IMR-90 (cell line): ENCODE data around the gene ADGRD2. TPM values are rescaled to one million over a fixed set of nuclear protein-coding genes. Genes with fewer than 3 reads are reported as not detected.

Source experiments
- ATAC-seq: fragments of 200-7000 bp; cut with Tn5 transposase; 2 replicates; pipeline ENCODE4 v1.9.1; 2020; ENCODE audit warnings: low read depth, mild to moderate bottlenecking, moderate library complexity
- BruUV-seq: library from RNA; stranded (reverse); fragments of 400-500 nt; replicated peaks from 2 replicates; lab custom pipeline; 2021; lab: Mats Ljungman, UMichigan
- CTCF ChIA-PET: fragments of 300-600 bp; formaldehyde crosslinking; extraction: SDS; loops from one replicate; lab custom pipeline; 2021; ENCODE audit warnings: antibody characterized with exemption; lab: Yijun Ruan, JAX
- POLR2A ChIA-PET: fragments of 300-600 bp; sonication (Branson Sonifier 250); formaldehyde crosslinking; loops from one replicate; lab custom pipeline; 2022; ENCODE audit warnings: antibody characterized with exemption; ENCODE audit not compliant: unreplicated experiment; lab: Charles Lee
- DNase-seq: peaks from one replicate; pipeline ENCODE4 v3.0.0; 2013
- H2AFZ ChIP-seq: replicated peaks from 2 replicates; pipeline ENCODE3; 2013; ENCODE audit warnings: low read length, mild to moderate bottlenecking; ENCODE audit not compliant: poor library complexity
- H2AK5ac ChIP-seq: 2 replicates; pipeline ENCODE4 v1.6.1; 2013; ENCODE audit warnings: low read depth, low read length, inconsistent platforms
- H2AK9ac ChIP-seq: replicated peaks from 2 replicates; pipeline ENCODE3; 2013; ENCODE audit warnings: mild to moderate bottlenecking, low read depth, low read length, moderate library complexity; ENCODE audit not compliant: poor library complexity
- H2BK120ac ChIP-seq: 2 replicates; pipeline ENCODE4 v1.6.1; 2013; ENCODE audit warnings: low read depth, low read length, inconsistent platforms
- H2BK15ac ChIP-seq: 3 replicates; pipeline ENCODE4 v1.6.1; 2013; ENCODE audit warnings: low read depth, low read length, inconsistent platforms
- H2BK20ac ChIP-seq: 2 replicates; pipeline ENCODE4 v1.6.1; 2013; ENCODE audit warnings: low read depth, mild to moderate bottlenecking, inconsistent platforms, low read length, moderate library complexity
- H2BK5ac ChIP-seq: 2 replicates; pipeline ENCODE4 v1.6.1; 2013; ENCODE audit warnings: mild to moderate bottlenecking, low read depth, low read length, inconsistent platforms; ENCODE audit not compliant: poor library complexity, severe bottlenecking
- H3K14ac ChIP-seq: replicated peaks from 2 replicates; pipeline ENCODE4 v1.6.1; 2013; ENCODE audit warnings: low read depth, low read length, inconsistent platforms
- H3K18ac ChIP-seq: 2 replicates; pipeline ENCODE4 v1.6.1; 2013; ENCODE audit warnings: low read depth, low read length, control low read depth
- H3K23ac ChIP-seq: 2 replicates; pipeline ENCODE4 v1.6.1; 2013; ENCODE audit warnings: low read depth, low read length, inconsistent platforms
- H3K27ac ChIP-seq: 2 replicates; pipeline ENCODE4 v1.5.1; 2013; ENCODE audit warnings: mild to moderate bottlenecking, control low read depth, low read length; ENCODE audit not compliant: insufficient read depth
- H3K27me3 ChIP-seq: 2 replicates; pipeline ENCODE4 v1.6.1; 2013; ENCODE audit warnings: low read length; ENCODE audit not compliant: control insufficient read depth, insufficient read depth
- H3K36me3 ChIP-seq: 2 replicates; pipeline ENCODE4 v1.6.1; 2013; ENCODE audit warnings: low read length, mixed read lengths; ENCODE audit not compliant: control insufficient read depth, insufficient read depth
- H3K4ac ChIP-seq: 2 replicates; pipeline ENCODE4 v1.6.1; 2013; ENCODE audit warnings: low read depth, low read length, inconsistent platforms
- H3K4me1 ChIP-seq: 2 replicates; pipeline ENCODE4 v1.6.1; 2013; ENCODE audit warnings: low read length, mixed read lengths; ENCODE audit not compliant: control insufficient read depth, insufficient read depth
- H3K4me2 ChIP-seq: 2 replicates; pipeline ENCODE4 v1.6.1; 2013; ENCODE audit warnings: low read depth, mild to moderate bottlenecking, control low read depth, low read length, moderate library complexity
- H3K4me3 ChIP-seq: 2 replicates; pipeline ENCODE4 v1.5.1; 2013; ENCODE audit warnings: low read depth, mild to moderate bottlenecking, control low read depth, low read length, moderate library complexity; ENCODE audit not compliant: insufficient read depth
- H3K56ac ChIP-seq: 2 replicates; pipeline ENCODE4 v1.6.1; 2013; ENCODE audit warnings: low read length, inconsistent platforms; ENCODE audit not compliant: insufficient read depth; ENCODE audit errors: extremely low read depth
- H3K79me1 ChIP-seq, 2 experiments: 2 replicates each; pipeline ENCODE4 v1.6.1; 2013; ENCODE audit warnings: low read length in 2 of 2, inconsistent platforms in 1 of 2, low read depth in 1 of 2
- H3K9ac ChIP-seq: 2 replicates; pipeline ENCODE4 v1.6.1; 2013; ENCODE audit warnings: low read depth, low read length, control low read depth
- H3K9me1 ChIP-seq: 2 replicates; pipeline ENCODE4 v1.6.1; 2013; ENCODE audit warnings: low read length, inconsistent platforms; ENCODE audit not compliant: insufficient read depth
- H3K9me3 ChIP-seq: 2 replicates; pipeline ENCODE4 v1.6.1; 2013; ENCODE audit warnings: low read length; ENCODE audit not compliant: control insufficient read depth, insufficient read depth
- H4K20me1 ChIP-seq: 2 replicates; pipeline ENCODE4 v1.6.1; 2013; ENCODE audit warnings: low read length, inconsistent platforms; ENCODE audit not compliant: insufficient read depth
- H4K5ac ChIP-seq: 2 replicates; pipeline ENCODE4 v1.6.1; 2013; ENCODE audit warnings: mild to moderate bottlenecking, low read depth, low read length, control low read depth
- H4K8ac ChIP-seq, 2 experiments: 2 replicates each; pipeline ENCODE4 v1.6.1; 2013; ENCODE audit warnings: low read depth in 2 of 2, low read length in 2 of 2, control low read depth in 1 of 2, inconsistent platforms in 1 of 2
- H4K91ac ChIP-seq: 2 replicates; pipeline ENCODE4 v1.6.1; 2013; ENCODE audit warnings: low read depth, low read length, inconsistent platforms; ENCODE audit not compliant: insufficient read depth
- FOS ChIP-seq: fragments of 150-350 bp; IDR thresholded peaks from 2 replicates; pipeline ENCODE4 v1.6.1; 2016; ENCODE audit warnings: low read depth, low read length
- MAFK ChIP-seq: IDR thresholded peaks from 2 replicates; pipeline ENCODE4 v1.6.1; 2012; ENCODE audit warnings: low read depth, low read length, improper control_type of control experiment
- MXI1 ChIP-seq: IDR thresholded peaks from 2 replicates; pipeline ENCODE4 v1.6.1; 2012; ENCODE audit warnings: low read depth, mild to moderate bottlenecking, low read length, moderate library complexity, borderline replicate concordance
- POLR2A ChIP-seq: IDR thresholded peaks from 2 replicates; pipeline ENCODE4 v1.6.1; 2012; ENCODE audit warnings: mild to moderate bottlenecking, low read depth, low read length
- RAD21 ChIP-seq: IDR thresholded peaks from 2 replicates; pipeline ENCODE4 v1.6.1; 2012; ENCODE audit warnings: low read length, improper control_type of control experiment
- RCOR1 ChIP-seq: IDR thresholded peaks from 2 replicates; pipeline ENCODE4 v1.6.1; 2012; ENCODE audit warnings: mild to moderate bottlenecking, low read length, improper control_type of control experiment; ENCODE audit not compliant: insufficient replicate concordance
- RFX5 ChIP-seq: IDR thresholded peaks from 2 replicates; pipeline ENCODE4 v1.8.0; 2012; ENCODE audit warnings: low read depth, mild to moderate bottlenecking, low read length, moderate library complexity
- WGBS, 2 experiments: methylation state at CpG; one replicate each; pipeline versions ENCODE4 v1.1.5 to v1.1.7; 2013; ENCODE audit warnings: missing lambda C conversion rate in 2 of 2; ENCODE audit not compliant: insufficient read length in 1 of 2; ENCODE audit errors: extremely low coverage in 2 of 2; 5-methylcytosine and 5-hydroxymethylcytosine counted together
- dilution Hi-C: fragments of 300-500 bp; cut with HindIII; formaldehyde crosslinking; loops from one replicate; pipeline ENCODE4 v1.14.3; 2018; ENCODE audit warnings: low sequenced_read_pairs; ENCODE audit not compliant: unreplicated experiment
- in situ Hi-C: fragments of 300-500 bp; cut with MboI; formaldehyde crosslinking; loops from 3 replicates; pipeline ENCODE4 v1.14.3; 2019; ENCODE audit warnings: low sequenced_read_pairs, inconsistent platforms, mixed read lengths
- intact Hi-C: fragments of 100-400 bp; cut with micrococcal nuclease; formaldehyde crosslinking; loops from 2 replicates; pipeline ENCODE4 v1.10.0; 2022
- polyA plus RNA-seq, 3 experiments: library from polyadenylated mRNA; depleted of rRNA; stranded (reverse); fragments of >200 nt; gene quantifications; 2 replicates each; pipeline ENCODE4 v1.2.3, GENCODE V29; 2012; ENCODE audit warnings: low replicate concordance in 1 of 3
- total RNA-seq: library from RNA; depleted of rRNA; stranded (reverse); fragments of >200 nt; gene quantifications from 2 replicates; pipeline ENCODE4 v1.2.3, GENCODE V29; 2012
- TF ChIP-seq, protein P1 (sequence below): fragments of 150-350 bp; IDR thresholded peaks from 2 replicates; pipeline ENCODE4 v1.6.1; 2017; ENCODE audit warnings: mild to moderate bottlenecking, antibody characterized with exemption, low read length, low read depth
- TF ChIP-seq, protein P2 (sequence below): fragments of 150-350 bp; IDR thresholded peaks from 2 replicates; pipeline ENCODE4 v1.6.1; 2016; ENCODE audit warnings: low read depth, mild to moderate bottlenecking, low read length, moderate library complexity, borderline replicate concordance

ADGRD2 gene
- total and polyA plus RNA-seq, 2 of the 4 experiments (the other 2 are of a cell fraction) = not detected

DNA sequence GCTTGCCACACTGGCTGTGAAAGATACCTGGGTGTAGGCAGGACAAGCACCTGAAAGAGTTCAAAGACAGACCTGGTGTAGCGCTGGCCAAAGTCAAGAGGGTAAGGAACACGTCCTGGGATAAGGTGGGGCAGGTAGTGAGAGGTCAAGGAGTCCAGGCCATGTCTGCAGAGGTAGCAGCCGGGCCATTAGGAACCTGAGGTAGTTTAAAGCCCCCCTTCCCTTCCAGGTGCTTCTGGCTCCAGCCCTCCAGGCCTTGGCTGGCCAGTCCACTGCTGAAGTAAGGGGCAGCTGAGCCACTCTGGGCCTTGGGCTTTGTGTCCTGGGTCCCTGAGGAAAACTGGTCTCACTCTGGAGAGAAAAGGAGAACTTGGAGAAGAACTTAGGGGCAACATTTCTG, 70.9 kb downstream of the ADGRD2 start:
- DNase-seq (no peak), ATAC-seq (no peak)
- H3K27ac ChIP-seq = no peak overlapping the region
- no peak overlapping the region for H3K4ac ChIP-seq
- H3K4me3 ChIP-seq = no peak overlapping the region
- H3K9me1 ChIP-seq = peaks cover 3% of the 10 kb centered on the region; the same call in 1 of the 2 replicates
- no TSS peak for BruUV-seq
- H2BK5ac ChIP-seq = no peak overlapping the region
- peaks cover 4% of the 10 kb centered on the region for H3K4me1 ChIP-seq
- ChIA-PET POLR2A (no interaction called here), CTCF (no interaction called here)
- WGBS, 2 experiments = 88% methylated on average over 2 of the region's 3 CpGs; no CpG with 5 or more reads in 1 of the 2 experiments
- no peak overlapping the region for H3K56ac ChIP-seq
- no peak overlapping the region for H3K18ac ChIP-seq
- intact Hi-C loops = no loop called here
- TF ChIP-seq MXI1 = no peak
- TF ChIP-seq, protein P1, sequence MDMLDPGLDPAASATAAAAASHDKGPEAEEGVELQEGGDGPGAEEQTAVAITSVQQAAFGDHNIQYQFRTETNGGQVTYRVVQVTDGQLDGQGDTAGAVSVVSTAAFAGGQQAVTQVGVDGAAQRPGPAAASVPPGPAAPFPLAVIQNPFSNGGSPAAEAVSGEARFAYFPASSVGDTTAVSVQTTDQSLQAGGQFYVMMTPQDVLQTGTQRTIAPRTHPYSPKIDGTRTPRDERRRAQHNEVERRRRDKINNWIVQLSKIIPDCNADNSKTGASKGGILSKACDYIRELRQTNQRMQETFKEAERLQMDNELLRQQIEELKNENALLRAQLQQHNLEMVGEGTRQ = no peak
- TF ChIP-seq RFX5 = no peak
- TF ChIP-seq POLR2A = no peak
- no peak for TF ChIP-seq FOS
- TF ChIP-seq MAFK = no peak
- no peak for TF ChIP-seq RCOR1
- TF ChIP-seq RAD21 = no peak
- TF ChIP-seq, protein P2, sequence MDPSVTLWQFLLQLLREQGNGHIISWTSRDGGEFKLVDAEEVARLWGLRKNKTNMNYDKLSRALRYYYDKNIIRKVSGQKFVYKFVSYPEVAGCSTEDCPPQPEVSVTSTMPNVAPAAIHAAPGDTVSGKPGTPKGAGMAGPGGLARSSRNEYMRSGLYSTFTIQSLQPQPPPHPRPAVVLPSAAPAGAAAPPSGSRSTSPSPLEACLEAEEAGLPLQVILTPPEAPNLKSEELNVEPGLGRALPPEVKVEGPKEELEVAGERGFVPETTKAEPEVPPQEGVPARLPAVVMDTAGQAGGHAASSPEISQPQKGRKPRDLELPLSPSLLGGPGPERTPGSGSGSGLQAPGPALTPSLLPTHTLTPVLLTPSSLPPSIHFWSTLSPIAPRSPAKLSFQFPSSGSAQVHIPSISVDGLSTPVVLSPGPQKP = no peak
- H4K20me1 ChIP-seq = no peaks in the 10 kb centered on the region
- no peaks in the 10 kb centered on the region for H3K9me3 ChIP-seq
- H2AK5ac ChIP-seq = no peak overlapping the region; the same call in 1 of the 2 replicates
- H2AFZ ChIP-seq = peak overlapping the region; percentile 8
- peaks cover 23% of the 10 kb centered on the region for H3K27me3 ChIP-seq
- no peaks in the 10 kb centered on the region for H3K36me3 ChIP-seq
- no peak overlapping the region for H4K5ac ChIP-seq
- H3K79me1 ChIP-seq = no peaks in the 10 kb centered on the region
- no peak overlapping the region; the same call in 2 of the 3 replicates for H2BK15ac ChIP-seq
- no peak overlapping the region for H4K91ac ChIP-seq
- H4K8ac ChIP-seq = no peak overlapping the region
- no peak overlapping the region for H2BK120ac ChIP-seq
- no peak overlapping the region for H3K4me2 ChIP-seq
- H3K14ac ChIP-seq = no peak overlapping the region
- H2BK20ac ChIP-seq = no peak overlapping the region
- H3K9ac ChIP-seq = no peak overlapping the region
- in situ Hi-C loops = no loop called here
- H3K23ac ChIP-seq = no peak overlapping the region
- dilution Hi-C loops = no loop called here
- H2AK9ac ChIP-seq = no peak overlapping the region
